Chondrocyte (in vitro differentiated cells): ENCODE data around the gene LHFPL3. TPM values are rescaled to one million over a fixed set of nuclear protein-coding genes. Genes with fewer than 3 reads are reported as not detected.

Experiments used
- DNase-seq: peaks from one replicate; pipeline ENCODE4 v3.0.0; 2021; ENCODE audit warnings: mixed read lengths, low spot score
- H3K27ac Mint-ChIP-seq: one replicate; pipeline ENCODE4 v1.8.0; 2021; ENCODE audit warnings: mild to moderate bottlenecking, moderate library complexity, mixed read lengths; ENCODE audit not compliant: unreplicated experiment
- H3K27me3 Mint-ChIP-seq: 2 replicates; pipeline ENCODE4 v1.8.0; 2021; ENCODE audit warnings: low read depth, mixed read lengths
- H3K36me3 Mint-ChIP-seq: 2 replicates; pipeline ENCODE4 v1.8.0; 2021; ENCODE audit warnings: low read depth, mixed read lengths
- H3K4me1 Mint-ChIP-seq: 2 replicates; pipeline ENCODE4 v1.8.0; 2021; ENCODE audit warnings: low read depth, mild to moderate bottlenecking, mixed read lengths
- H3K4me3 Mint-ChIP-seq: one replicate; pipeline ENCODE4 v1.8.0; 2021; ENCODE audit warnings: mild to moderate bottlenecking, moderate library complexity, mixed read lengths; ENCODE audit not compliant: unreplicated experiment
- H3K9me3 Mint-ChIP-seq: 2 replicates; pipeline ENCODE4 v1.8.0; 2021; ENCODE audit warnings: low read depth, mixed read lengths
- CTCF ChIP-seq: fragments of 200-600 bp; sonication (generic); IDR thresholded peaks from 2 replicates; pipeline ENCODE4 v1.5.0; 2021; ENCODE audit warnings: antibody characterized with exemption, mild to moderate bottlenecking, moderate library complexity
- total RNA-seq: library from RNA; stranded (reverse); gene quantifications from 3 replicates; pipeline ENCODE4 v1.2.1, GENCODE V29; 2021

LHFPL3 gene
- total RNA-seq, 1 donor from 2014 or later = not detected

DNA sequence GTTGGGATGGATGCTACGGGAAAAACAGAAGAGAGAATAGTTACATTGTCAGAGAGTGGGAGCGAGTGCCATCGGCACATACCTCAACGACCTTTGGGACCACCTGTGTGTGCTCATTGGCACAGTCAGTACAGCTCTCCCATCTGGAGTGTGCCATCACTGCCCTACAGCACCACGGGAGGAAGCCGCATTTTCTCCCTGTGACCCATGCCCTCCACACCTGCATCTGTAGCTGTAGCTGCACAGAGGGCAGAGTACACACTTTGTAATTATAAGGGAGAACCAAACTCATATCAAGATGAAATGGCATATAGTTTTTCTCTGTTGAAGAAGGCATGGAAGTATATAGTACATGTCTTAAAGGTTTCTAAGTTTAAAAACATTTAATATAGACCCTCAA is 207.4 kb downstream of the LHFPL3 start:
- H3K27ac Mint-ChIP-seq = no peak overlapping the region
- no peaks in the 10 kb centered on the region for H3K9me3 Mint-ChIP-seq
- no peaks in the 10 kb centered on the region for H3K36me3 Mint-ChIP-seq
- H3K4me3 Mint-ChIP-seq = no peak overlapping the region
- no peaks in the 10 kb centered on the region for H3K4me1 Mint-ChIP-seq
- H3K27me3 Mint-ChIP-seq = peaks cover 2% of the 10 kb centered on the region
- no peak for DNase-seq
- TF ChIP-seq CTCF = no peak

- no peak for DNase-seq
- Mint-ChIP-seq H3K4me1 (no peaks in the 10 kb centered on the region), H3K27ac (no peak overlapping the region), H3K27me3 (peaks cover 2% of the 10 kb centered on the region), H3K4me3 (no peak overlapping the region), H3K9me3 (peaks cover 2% of the 10 kb centered on the region), H3K36me3 (no peaks in the 10 kb centered on the region)
- no peak for TF ChIP-seq CTCF
Measured at GRCh38 chr7:104536956-104537355, 208.6 kb downstream of the LHFPL3 start.

GRCh38 chr7:104538152-104538551 is 209.7 kb downstream of the LHFPL3 start:
- DNase-seq = no peak
- H3K36me3 Mint-ChIP-seq = no peaks in the 10 kb centered on the region
- H3K27ac Mint-ChIP-seq = no peak overlapping the region
- peaks cover 2% of the 10 kb centered on the region for H3K27me3 Mint-ChIP-seq
- TF ChIP-seq CTCF = no peak
- no peak overlapping the region for H3K4me3 Mint-ChIP-seq
- H3K9me3 Mint-ChIP-seq = peaks cover 6% of the 10 kb centered on the region
- H3K4me1 Mint-ChIP-seq = no peaks in the 10 kb centered on the region

DNA sequence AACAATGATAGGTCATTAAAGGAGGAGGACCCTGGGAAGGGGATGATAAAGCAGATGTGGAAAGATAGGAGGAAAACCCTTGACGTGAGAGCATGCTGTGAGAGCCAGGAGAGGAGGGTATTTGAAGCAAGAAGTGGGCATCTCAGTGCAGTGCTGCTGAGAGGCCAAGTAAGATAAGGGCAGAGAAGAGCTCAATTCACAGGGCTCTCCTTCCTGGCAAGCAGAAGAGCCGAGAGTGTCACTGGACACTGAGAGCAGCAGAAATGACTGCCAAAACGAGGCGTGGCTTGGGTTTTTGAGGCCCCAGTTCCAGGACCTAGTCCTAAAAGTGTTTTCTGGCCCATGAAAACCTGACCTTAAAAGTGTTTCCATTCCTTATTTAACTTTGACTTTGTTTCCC is 213.5 kb downstream of the LHFPL3 start:
- Mint-ChIP-seq H3K4me3 (no peak overlapping the region), H3K36me3 (no peaks in the 10 kb centered on the region), H3K4me1 (no peaks in the 10 kb centered on the region), H3K9me3 (peaks cover 6% of the 10 kb centered on the region), H3K27me3 (no peaks in the 10 kb centered on the region), H3K27ac (no peak overlapping the region)
- no peak for DNase-seq
- TF ChIP-seq CTCF = no peak

DNA sequence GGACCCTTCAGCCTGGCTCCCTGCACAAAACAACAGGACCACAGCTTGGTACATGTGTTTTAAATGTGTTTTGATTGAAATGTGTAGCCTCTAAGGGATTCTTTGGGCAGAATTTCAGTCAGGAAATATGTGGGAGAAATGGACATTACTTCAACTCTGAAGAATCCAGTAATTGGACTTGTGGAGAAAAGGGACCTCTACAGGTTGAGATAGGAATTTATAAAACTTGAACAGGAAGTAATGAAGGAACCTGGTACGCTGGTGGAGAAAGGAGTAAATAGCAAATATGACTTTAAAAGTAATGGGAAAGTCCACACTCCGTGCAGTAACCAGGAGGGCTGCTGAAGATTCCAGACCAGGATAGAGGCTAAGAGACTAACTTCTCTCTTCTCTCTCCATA is 220.5 kb downstream of the LHFPL3 start:
- H3K36me3 Mint-ChIP-seq = no peaks in the 10 kb centered on the region
- no peaks in the 10 kb centered on the region for H3K9me3 Mint-ChIP-seq
- H3K27ac Mint-ChIP-seq = no peak overlapping the region
- no peaks in the 10 kb centered on the region for H3K27me3 Mint-ChIP-seq
- TF ChIP-seq CTCF = peak; percentile 9
- H3K4me3 Mint-ChIP-seq = no peak overlapping the region
- H3K4me1 Mint-ChIP-seq = no peaks in the 10 kb centered on the region
- no peak for DNase-seq
